PC-9 (cell line): Measurements from ENCODE around the gene DAB1. TPM values are rescaled to one million over a fixed set of nuclear protein-coding genes. Genes with fewer than 3 reads are reported as not detected.

ENCODE experiments used
- BruUV-seq: library from RNA; stranded (reverse); fragments of 400-500 nt; replicated peaks from 2 replicates; lab custom pipeline; 2021; lab: Mats Ljungman, UMichigan
- CTCF ChIA-PET: fragments of 300-600 bp; sonication (Branson Sonifier 250); formaldehyde crosslinking; loops from one replicate; lab custom pipeline; 2022; ENCODE audit warnings: antibody characterized with exemption; lab: Charles Lee
- POLR2A ChIA-PET: fragments of 300-600 bp; sonication (Branson Sonifier 250); formaldehyde crosslinking; loops from one replicate; lab custom pipeline; 2022; ENCODE audit warnings: antibody characterized with exemption; ENCODE audit not compliant: unreplicated experiment; lab: Charles Lee
- DNase-seq, 2 experiments: peaks; one replicate each; pipeline versions ENCODE4 v3.0.0 to v3.0.0-alpha.2; 2015 to 2022; ENCODE audit warnings: mixed read lengths in 1 of 2
- H2AFZ ChIP-seq: fragments of 200-600 bp; sonication (generic); 2 replicates; pipeline ENCODE4 v1.8.1; 2017; ENCODE audit warnings: antibody characterized with exemption
- H3F3A ChIP-seq: fragments of 200-600 bp; sonication (generic); 2 replicates; pipeline ENCODE4 v1.8.1; 2017; ENCODE audit warnings: antibody characterized with exemption, mild to moderate bottlenecking, low read depth; ENCODE audit not compliant: insufficient read depth
- H3K27ac ChIP-seq: fragments of 200-600 bp; sonication (generic); 2 replicates; pipeline ENCODE4 v1.6.1; 2016; ENCODE audit warnings: mixed run types
- H3K27me3 ChIP-seq: fragments of 200-600 bp; sonication (generic); 2 replicates; pipeline ENCODE4 v1.6.1; 2016; ENCODE audit warnings: low read depth, mixed run types; ENCODE audit not compliant: insufficient read depth
- H3K36me3 ChIP-seq: fragments of 200-600 bp; sonication (generic); 2 replicates; pipeline ENCODE4 v1.6.1; 2016; ENCODE audit warnings: low read depth, mixed run types
- H3K4me1 ChIP-seq: fragments of 200-600 bp; sonication (generic); replicated peaks from 2 replicates; pipeline ENCODE4 v1.6.1; 2016; ENCODE audit warnings: mixed run types; ENCODE audit not compliant: insufficient read depth
- H3K4me2 ChIP-seq: fragments of 200-600 bp; sonication (generic); 2 replicates; pipeline ENCODE4 v1.6.1; 2017; ENCODE audit warnings: mixed run types
- H3K4me3 ChIP-seq: fragments of 200-600 bp; sonication (generic); 2 replicates; pipeline ENCODE4 v1.6.1; 2016; ENCODE audit warnings: mixed run types
- H3K79me2 ChIP-seq: fragments of 200-600 bp; sonication (generic); 2 replicates; pipeline ENCODE4 v1.6.1; 2017; ENCODE audit warnings: low read depth, mixed run types
- H3K9me2 ChIP-seq: fragments of 200-600 bp; sonication (generic); 2 replicates; pipeline ENCODE4 v1.8.1; 2017; ENCODE audit warnings: mild to moderate bottlenecking; ENCODE audit not compliant: insufficient read depth
- H3K9me3 ChIP-seq: fragments of 200-600 bp; sonication (generic); 2 replicates; pipeline ENCODE4 v1.8.1; 2016; ENCODE audit warnings: low read depth; ENCODE audit not compliant: insufficient read depth
- H4K20me1 ChIP-seq: fragments of 200-600 bp; sonication (generic); 2 replicates; pipeline ENCODE4 v1.8.1; 2017; ENCODE audit not compliant: insufficient read depth
- EZH2 ChIP-seq: fragments of 200-600 bp; sonication (generic); IDR thresholded peaks from 2 replicates; pipeline ENCODE4 v1.8.0; 2017; ENCODE audit warnings: antibody characterized with exemption, low read depth
- intact Hi-C: fragments of 100-400 bp; cut with micrococcal nuclease; formaldehyde crosslinking; loops from one replicate; pipeline ENCODE4 v1.10.0; 2022; ENCODE audit not compliant: unreplicated experiment
- total RNA-seq: library from RNA; stranded (reverse); gene quantifications from 2 replicates; pipeline ENCODE4 v1.2.3, GENCODE V29; 2021
- TF ChIP-seq, protein P1 (sequence below): fragments of 200-600 bp; sonication (generic); conservative IDR thresholded peaks from 2 replicates; pipeline ENCODE4 v1.6.1; 2017; ENCODE audit warnings: mixed run types, antibody characterized with exemption, mild to moderate bottlenecking, moderate library complexity

DAB1 gene
- total RNA-seq, 1 experiment from 2014 or later = not detected

GRCh38 chr1:57218487-57219079 lies 205.3 kb downstream of the DAB1 start:
- no peak overlapping the region for H3K4me3 ChIP-seq
- no peaks in the 10 kb centered on the region for H3K9me3 ChIP-seq
- H3K79me2 ChIP-seq = no peaks in the 10 kb centered on the region
- no peaks in the 10 kb centered on the region for H4K20me1 ChIP-seq
- H3K9me2 ChIP-seq = no peaks in the 10 kb centered on the region
- POLR2A ChIA-PET = no interaction called here
- no TSS peak for BruUV-seq
- H2AFZ ChIP-seq = no peak overlapping the region
- no peaks in the 10 kb centered on the region for H3K36me3 ChIP-seq
- intact Hi-C loops = no loop called here
- no peak overlapping the region for H3K27ac ChIP-seq
- TF ChIP-seq EZH2 = no peak
- TF ChIP-seq, protein P1, sequence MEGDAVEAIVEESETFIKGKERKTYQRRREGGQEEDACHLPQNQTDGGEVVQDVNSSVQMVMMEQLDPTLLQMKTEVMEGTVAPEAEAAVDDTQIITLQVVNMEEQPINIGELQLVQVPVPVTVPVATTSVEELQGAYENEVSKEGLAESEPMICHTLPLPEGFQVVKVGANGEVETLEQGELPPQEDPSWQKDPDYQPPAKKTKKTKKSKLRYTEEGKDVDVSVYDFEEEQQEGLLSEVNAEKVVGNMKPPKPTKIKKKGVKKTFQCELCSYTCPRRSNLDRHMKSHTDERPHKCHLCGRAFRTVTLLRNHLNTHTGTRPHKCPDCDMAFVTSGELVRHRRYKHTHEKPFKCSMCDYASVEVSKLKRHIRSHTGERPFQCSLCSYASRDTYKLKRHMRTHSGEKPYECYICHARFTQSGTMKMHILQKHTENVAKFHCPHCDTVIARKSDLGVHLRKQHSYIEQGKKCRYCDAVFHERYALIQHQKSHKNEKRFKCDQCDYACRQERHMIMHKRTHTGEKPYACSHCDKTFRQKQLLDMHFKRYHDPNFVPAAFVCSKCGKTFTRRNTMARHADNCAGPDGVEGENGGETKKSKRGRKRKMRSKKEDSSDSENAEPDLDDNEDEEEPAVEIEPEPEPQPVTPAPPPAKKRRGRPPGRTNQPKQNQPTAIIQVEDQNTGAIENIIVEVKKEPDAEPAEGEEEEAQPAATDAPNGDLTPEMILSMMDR = no peak
- no peak overlapping the region for H3K4me2 ChIP-seq
- H3F3A ChIP-seq = no peaks in the 10 kb centered on the region
- H3K4me1 ChIP-seq = no peaks in the 10 kb centered on the region
- CTCF ChIA-PET = no interaction called here
- no peak for DNase-seq
- H3K27me3 ChIP-seq = no peaks in the 10 kb centered on the region

- CTCF ChIA-PET = no interaction called here
Observed at GRCh38 chr1:57217905-57218304, 206.0 kb downstream of the DAB1 start.

GRCh38 chr1:57214951-57215575 lies 208.8 kb downstream of the DAB1 start:
- H3K27me3 ChIP-seq = no peaks in the 10 kb centered on the region
- H3K9me3 ChIP-seq = no peaks in the 10 kb centered on the region
- intact Hi-C loops = no loop called here
- H2AFZ ChIP-seq = no peak overlapping the region
- H3K79me2 ChIP-seq = no peaks in the 10 kb centered on the region
- no peak overlapping the region for H3K27ac ChIP-seq
- no peaks in the 10 kb centered on the region for H3K36me3 ChIP-seq
- TF ChIP-seq, protein P1 = no peak
- TF ChIP-seq EZH2 = no peak
- H3F3A ChIP-seq = no peaks in the 10 kb centered on the region
- CTCF ChIA-PET = no interaction called here
- POLR2A ChIA-PET = no interaction called here
- no peak overlapping the region for H3K4me2 ChIP-seq
- BruUV-seq = no TSS peak
- H3K9me2 ChIP-seq = no peaks in the 10 kb centered on the region
- H3K4me1 ChIP-seq = no peaks in the 10 kb centered on the region
- no peak for DNase-seq
- H3K4me3 ChIP-seq = no peak overlapping the region
- H4K20me1 ChIP-seq = no peaks in the 10 kb centered on the region

More at GRCh38 chr1:57217905-57218304, 206.0 kb downstream of the DAB1 start:
- intact Hi-C loops = no loop called here
- no peaks in the 10 kb centered on the region for H3K79me2 ChIP-seq
- no peaks in the 10 kb centered on the region for H3F3A ChIP-seq
- H2AFZ ChIP-seq = no peak overlapping the region
- POLR2A ChIA-PET = no interaction called here
- H3K4me3 ChIP-seq = no peak overlapping the region
- H3K4me2 ChIP-seq = no peak overlapping the region
- H3K27ac ChIP-seq = no peak overlapping the region
- no TSS peak for BruUV-seq
- no peaks in the 10 kb centered on the region for H3K27me3 ChIP-seq
- TF ChIP-seq, protein P1 = no peak
- no peak for TF ChIP-seq EZH2
- H4K20me1 ChIP-seq = no peaks in the 10 kb centered on the region
- no peaks in the 10 kb centered on the region for H3K9me3 ChIP-seq
- no peaks in the 10 kb centered on the region for H3K9me2 ChIP-seq
- H3K36me3 ChIP-seq = no peaks in the 10 kb centered on the region
- DNase-seq = no peak
- no peaks in the 10 kb centered on the region for H3K4me1 ChIP-seq
